HFFc6 (cell line): ENCODE measurements around the gene DDX23. TPM values are rescaled to one million over a fixed set of nuclear protein-coding genes. Genes with fewer than 3 reads are reported as not detected.

Experiments used
- DNase-seq: peaks from one replicate; pipeline ENCODE4 v3.0.0-alpha.2; 2018
- H3K27ac Mint-ChIP-seq: 2 replicates; pipeline ENCODE4 v1.8.0; 2020; ENCODE audit warnings: mild to moderate bottlenecking, mixed read lengths
- H3K27me3 Mint-ChIP-seq: 2 replicates; pipeline ENCODE4 v1.8.0; 2021; ENCODE audit warnings: mild to moderate bottlenecking, moderate library complexity, mixed read lengths; ENCODE audit not compliant: insufficient read depth
- H3K36me3 Mint-ChIP-seq: 2 replicates; pipeline ENCODE4 v1.8.0; 2021; ENCODE audit warnings: low read depth, mixed read lengths
- H3K4me1 Mint-ChIP-seq: 2 replicates; pipeline ENCODE4 v1.8.0; 2020; ENCODE audit warnings: low read depth, mixed read lengths
- H3K4me3 Mint-ChIP-seq: 2 replicates; pipeline ENCODE4 v1.8.0; 2020; ENCODE audit warnings: mild to moderate bottlenecking, moderate library complexity, mixed read lengths
- H3K9me3 Mint-ChIP-seq: 2 replicates; pipeline ENCODE4 v1.8.0; 2020; ENCODE audit warnings: mild to moderate bottlenecking, mixed read lengths
- total RNA-seq, 6 experiments: library from RNA; stranded (reverse); fragmentation: NEBNext Ultra II Directional; extraction: Animal tissue kit (Norgen Biotek cat#: 25700); gene quantifications; 2 replicates in 1 of 6; 3 replicates in 5 of 6; pipeline ENCODE4 v1.2.3, GENCODE V29; 2021
- TF ChIP-seq, protein P1 (sequence below): fragments of 200-600 bp; sonication (generic); IDR thresholded peaks from 2 replicates; pipeline ENCODE4 v1.5.0; 2021; ENCODE audit warnings: antibody characterized with exemption, mild to moderate bottlenecking

DDX23 gene
- total RNA-seq, 6 experiments from 2014 or later, result 57.4 to 84.1 (median 69.8) TPM

- Mint-ChIP-seq H3K9me3 (no peaks in the 10 kb centered on the region), H3K27ac (no peak overlapping the region), H3K4me3 (no peak overlapping the region), H3K4me1 (peaks cover 13% of the 10 kb centered on the region), H3K27me3 (peaks cover 35% of the 10 kb centered on the region), H3K36me3 (no peaks in the 10 kb centered on the region)
- DNase-seq, result no peak
- TF ChIP-seq, protein P1, sequence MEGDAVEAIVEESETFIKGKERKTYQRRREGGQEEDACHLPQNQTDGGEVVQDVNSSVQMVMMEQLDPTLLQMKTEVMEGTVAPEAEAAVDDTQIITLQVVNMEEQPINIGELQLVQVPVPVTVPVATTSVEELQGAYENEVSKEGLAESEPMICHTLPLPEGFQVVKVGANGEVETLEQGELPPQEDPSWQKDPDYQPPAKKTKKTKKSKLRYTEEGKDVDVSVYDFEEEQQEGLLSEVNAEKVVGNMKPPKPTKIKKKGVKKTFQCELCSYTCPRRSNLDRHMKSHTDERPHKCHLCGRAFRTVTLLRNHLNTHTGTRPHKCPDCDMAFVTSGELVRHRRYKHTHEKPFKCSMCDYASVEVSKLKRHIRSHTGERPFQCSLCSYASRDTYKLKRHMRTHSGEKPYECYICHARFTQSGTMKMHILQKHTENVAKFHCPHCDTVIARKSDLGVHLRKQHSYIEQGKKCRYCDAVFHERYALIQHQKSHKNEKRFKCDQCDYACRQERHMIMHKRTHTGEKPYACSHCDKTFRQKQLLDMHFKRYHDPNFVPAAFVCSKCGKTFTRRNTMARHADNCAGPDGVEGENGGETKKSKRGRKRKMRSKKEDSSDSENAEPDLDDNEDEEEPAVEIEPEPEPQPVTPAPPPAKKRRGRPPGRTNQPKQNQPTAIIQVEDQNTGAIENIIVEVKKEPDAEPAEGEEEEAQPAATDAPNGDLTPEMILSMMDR, result no peak
Measured at GRCh38 chr12:48868451-48868850, 16.5 kb upstream of the DDX23 start.

DNA sequence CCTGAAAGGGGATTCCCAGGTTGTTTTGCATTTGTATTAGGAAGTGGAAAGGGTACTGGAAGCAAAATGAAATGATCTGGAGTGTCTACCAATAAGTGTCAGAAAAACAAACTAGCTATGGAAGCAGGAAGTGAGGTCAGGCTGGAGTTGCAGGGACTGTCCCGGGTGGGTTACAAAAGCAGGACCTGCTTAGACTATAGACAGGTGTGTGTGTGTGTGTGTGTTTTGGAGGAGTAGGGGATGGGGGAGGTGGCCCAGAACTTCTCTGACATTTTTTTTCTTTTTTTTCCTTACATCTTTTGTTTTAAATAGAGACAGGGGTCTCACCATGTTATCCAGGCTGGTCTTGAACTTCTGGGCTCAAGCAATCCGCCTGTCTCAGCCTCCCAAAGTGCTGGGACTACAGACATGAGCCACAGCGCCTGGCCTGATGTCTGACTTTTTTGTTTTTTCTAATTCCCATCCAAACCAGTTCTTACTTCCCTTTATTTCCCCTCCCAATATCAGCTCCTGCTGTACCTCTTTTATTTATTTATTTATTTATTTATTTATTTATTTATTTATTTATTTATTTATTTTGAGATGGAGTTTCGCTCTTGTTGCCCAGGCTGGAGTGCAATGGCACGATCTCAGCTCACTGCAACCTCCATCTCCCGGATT, 14.2 kb upstream of the DDX23 start:
- no peak for DNase-seq
- no peaks in the 10 kb centered on the region for H3K9me3 Mint-ChIP-seq
- no peaks in the 10 kb centered on the region for H3K36me3 Mint-ChIP-seq
- TF ChIP-seq, protein P1, result no peak
- peak overlapping the region; percentile 91 for H3K4me3 Mint-ChIP-seq
- H3K4me1 Mint-ChIP-seq, result peaks cover 13% of the 10 kb centered on the region
- H3K27me3 Mint-ChIP-seq, result peaks cover 29% of the 10 kb centered on the region
- H3K27ac Mint-ChIP-seq, result no peak overlapping the region

- H3K27me3 Mint-ChIP-seq, result peaks cover 26% of the 10 kb centered on the region
- peaks cover 13% of the 10 kb centered on the region for H3K4me1 Mint-ChIP-seq
- no peak within 1 kb of the TSS for H3K27ac Mint-ChIP-seq
- TF ChIP-seq, protein P1, result peak; percentile 40; the same call in 1 of the 2 replicates
- peak within 1 kb of the TSS; percentile 91 for H3K4me3 Mint-ChIP-seq
- H3K36me3 Mint-ChIP-seq, result no peaks in the 10 kb centered on the region
- no peaks in the 10 kb centered on the region for H3K9me3 Mint-ChIP-seq
- DNase-seq, result peak; percentile 83
Measured at GRCh38 chr12:48865281-48866051, 13.5 kb upstream of the DDX23 start, which contains the start of gene RND1. Gene RND1, minus strand, starts transcription at chr12:48865870. Its CDS starts 103 bp downstream, at chr12:48865767.

DNA sequence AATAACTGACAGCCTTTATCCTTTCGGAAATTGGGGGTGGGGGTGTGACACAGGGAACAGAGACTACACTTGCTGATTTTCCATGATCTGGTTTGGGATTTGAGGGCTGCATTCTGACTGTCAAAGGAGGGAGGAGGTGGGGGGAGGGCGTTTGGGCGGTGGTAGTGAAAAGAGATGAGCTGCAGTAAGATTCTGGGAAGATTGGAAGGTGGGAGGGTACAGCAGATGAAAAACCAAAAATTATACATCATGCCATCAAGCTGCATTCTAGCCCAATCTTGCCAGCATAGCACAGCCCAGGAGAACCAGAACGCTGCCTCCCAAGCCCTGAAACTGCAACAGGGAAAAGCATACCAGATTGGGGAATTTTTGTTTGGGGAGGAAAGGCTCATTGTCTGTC, 11.3 kb upstream of the DDX23 start:
- TF ChIP-seq, protein P1, result no peak
- Mint-ChIP-seq H3K27me3 (peaks cover 27% of the 10 kb centered on the region), H3K4me1 (peaks cover 13% of the 10 kb centered on the region), H3K36me3 (no peaks in the 10 kb centered on the region), H3K9me3 (no peaks in the 10 kb centered on the region), H3K27ac (no peak overlapping the region), H3K4me3 (no peak overlapping the region)
- DNase-seq, result no peak

- H3K9me3 Mint-ChIP-seq, result no peaks in the 10 kb centered on the region
Measured at GRCh38 chr12:48862760-48863159, 10.8 kb upstream of the DDX23 start.

More at GRCh38 chr12:48862760-48863159, 10.8 kb upstream of the DDX23 start:
- TF ChIP-seq, protein P1, result no peak
- peaks cover 13% of the 10 kb centered on the region for H3K4me1 Mint-ChIP-seq
- H3K36me3 Mint-ChIP-seq, result no peaks in the 10 kb centered on the region
- H3K27ac Mint-ChIP-seq, result no peak overlapping the region
- no peak overlapping the region for H3K4me3 Mint-ChIP-seq
- no peak for DNase-seq
- peaks cover 32% of the 10 kb centered on the region for H3K27me3 Mint-ChIP-seq
